Nephron (organoid): Measurements from ENCODE around the gene MEGF6.
"Not testable (repeated sequence)": the region's sequence is repeated elsewhere in the genome, so short reads cannot be mapped to it uniquely, and the experiment has no call there.

Source experiments
- H3K27ac Mint-ChIP-seq, 3 experiments: 2 replicates each; pipeline ENCODE4 v1.8.0; 2020; ENCODE audit warnings: mixed read lengths in 3 of 3, mild to moderate bottlenecking in 2 of 3, moderate library complexity in 1 of 3
- H3K27me3 Mint-ChIP-seq: 2 replicates; pipeline ENCODE4 v1.8.0; 2021; ENCODE audit warnings: low read depth, mild to moderate bottlenecking, moderate library complexity, mixed read lengths
- H3K36me3 Mint-ChIP-seq: 2 replicates; pipeline ENCODE4 v1.8.0; 2020; ENCODE audit warnings: low read depth, mixed read lengths
- H3K4me1 Mint-ChIP-seq: 2 replicates; pipeline ENCODE4 v1.8.0; 2020; ENCODE audit warnings: mixed read lengths
- H3K4me3 Mint-ChIP-seq, 3 experiments: 2 replicates each; pipeline ENCODE4 v1.8.0; 2020; ENCODE audit warnings: mild to moderate bottlenecking in 3 of 3, mixed read lengths in 3 of 3, moderate library complexity in 2 of 3
- H3K9me3 Mint-ChIP-seq: 2 replicates; pipeline ENCODE4 v1.8.0; 2020; ENCODE audit warnings: mixed read lengths
- TF ChIP-seq, protein P1 (sequence below), 3 experiments: fragments of 200-600 bp; sonication (generic); IDR thresholded peaks; one replicate each; pipeline ENCODE4 v1.5.0; 2021; ENCODE audit warnings: antibody characterized with exemption in 3 of 3; ENCODE audit not compliant: unreplicated experiment in 3 of 3

Gene MEGF6

DNA sequence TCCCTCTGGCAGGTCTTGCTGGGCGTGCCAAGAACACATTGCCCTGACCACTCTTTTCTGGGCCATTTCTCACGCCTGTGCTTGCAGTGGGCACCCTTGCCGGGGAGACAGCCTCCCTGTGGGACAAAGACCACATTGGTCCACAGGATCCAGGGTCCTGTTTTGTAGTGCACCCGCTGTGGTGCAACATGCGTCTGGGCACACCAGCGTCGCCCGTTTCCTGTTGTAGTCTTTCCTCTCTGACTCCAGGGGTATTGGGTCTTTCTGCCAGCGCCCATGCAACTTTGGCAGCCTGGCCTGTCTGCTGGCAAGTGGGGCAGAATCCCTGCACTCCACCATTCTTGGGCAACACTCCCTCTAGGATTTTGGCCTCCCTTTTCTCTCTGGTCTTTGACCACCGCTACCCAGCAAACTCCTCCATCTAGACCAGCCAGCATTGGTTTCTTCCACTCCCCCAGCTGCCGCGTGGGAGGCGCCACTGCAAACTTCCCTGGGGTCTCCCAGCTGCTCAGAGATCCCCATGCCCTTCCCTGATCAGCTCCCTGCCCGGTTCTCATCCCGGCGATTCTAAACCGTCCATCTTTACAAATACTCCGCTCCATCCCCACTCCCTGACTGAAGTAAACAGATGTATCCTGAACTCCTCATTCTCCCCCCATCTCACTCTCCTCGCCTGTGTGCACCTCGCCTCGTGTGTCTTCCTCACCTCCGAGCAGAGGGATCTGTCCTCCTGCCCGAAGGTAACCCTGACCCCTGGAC lies 12.3 kb upstream of the MEGF6 start:
- peaks cover 20% of the 10 kb centered on the region for H3K27me3 Mint-ChIP-seq
- no peak overlapping the region for H3K27ac Mint-ChIP-seq
- peak overlapping the region; percentile 95 to 100 (median 97) for H3K4me3 Mint-ChIP-seq
- H3K4me1 Mint-ChIP-seq = peaks cover 31% of the 10 kb centered on the region
- peaks cover 5% of the 10 kb centered on the region for H3K36me3 Mint-ChIP-seq
- no peaks in the 10 kb centered on the region for H3K9me3 Mint-ChIP-seq
- TF ChIP-seq, protein P1, sequence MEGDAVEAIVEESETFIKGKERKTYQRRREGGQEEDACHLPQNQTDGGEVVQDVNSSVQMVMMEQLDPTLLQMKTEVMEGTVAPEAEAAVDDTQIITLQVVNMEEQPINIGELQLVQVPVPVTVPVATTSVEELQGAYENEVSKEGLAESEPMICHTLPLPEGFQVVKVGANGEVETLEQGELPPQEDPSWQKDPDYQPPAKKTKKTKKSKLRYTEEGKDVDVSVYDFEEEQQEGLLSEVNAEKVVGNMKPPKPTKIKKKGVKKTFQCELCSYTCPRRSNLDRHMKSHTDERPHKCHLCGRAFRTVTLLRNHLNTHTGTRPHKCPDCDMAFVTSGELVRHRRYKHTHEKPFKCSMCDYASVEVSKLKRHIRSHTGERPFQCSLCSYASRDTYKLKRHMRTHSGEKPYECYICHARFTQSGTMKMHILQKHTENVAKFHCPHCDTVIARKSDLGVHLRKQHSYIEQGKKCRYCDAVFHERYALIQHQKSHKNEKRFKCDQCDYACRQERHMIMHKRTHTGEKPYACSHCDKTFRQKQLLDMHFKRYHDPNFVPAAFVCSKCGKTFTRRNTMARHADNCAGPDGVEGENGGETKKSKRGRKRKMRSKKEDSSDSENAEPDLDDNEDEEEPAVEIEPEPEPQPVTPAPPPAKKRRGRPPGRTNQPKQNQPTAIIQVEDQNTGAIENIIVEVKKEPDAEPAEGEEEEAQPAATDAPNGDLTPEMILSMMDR (IDR thresholded peaks at IDR 0.05; ENCODE audit: unreplicated experiment in 3 of 3) = no peak

- H3K27ac Mint-ChIP-seq, H3K9me3 Mint-ChIP-seq, H3K36me3 Mint-ChIP-seq: not testable (repeated sequence)
- H3K4me3 Mint-ChIP-seq = peak overlapping the region; percentile 95 to 100 (median 97)
- H3K4me1 Mint-ChIP-seq = peaks cover 36% of the 10 kb centered on the region
- H3K27me3 Mint-ChIP-seq = peaks cover 26% of the 10 kb centered on the region
Observed at GRCh38 chr1:3622102-3622501, 10.8 kb upstream of the MEGF6 start.

DNA sequence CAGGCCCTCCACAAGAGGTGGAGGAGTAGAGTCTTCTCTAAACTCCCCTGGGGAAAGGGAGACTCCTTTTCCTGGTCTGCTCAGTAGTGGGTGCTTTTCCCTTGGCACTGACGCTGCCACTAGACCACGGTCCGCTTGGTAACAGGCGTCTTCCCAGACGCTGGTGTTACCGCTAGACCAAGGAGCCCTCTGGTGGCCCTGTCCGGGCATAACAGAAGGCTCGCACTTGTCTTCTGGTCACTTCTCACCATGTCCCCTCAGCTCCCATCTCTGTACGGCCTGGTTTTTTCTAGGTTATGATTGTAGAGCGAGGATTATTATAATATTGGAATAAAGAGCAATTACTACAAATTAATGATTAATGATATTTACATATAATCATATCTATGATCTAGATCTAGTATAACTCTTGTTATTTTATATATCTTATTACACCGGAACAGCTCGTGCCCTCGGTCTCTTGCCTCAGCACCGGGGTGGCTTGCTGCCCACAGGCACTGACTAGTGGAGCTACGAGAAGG lies 9.9 kb upstream of the MEGF6 start:
- not testable (repeated sequence) for H3K36me3 Mint-ChIP-seq, H3K9me3 Mint-ChIP-seq, H3K27ac Mint-ChIP-seq
- TF ChIP-seq, protein P1 (IDR thresholded peaks at IDR 0.05; ENCODE audit: unreplicated experiment in 3 of 3) = peak; percentile 52 to 73 (median 62)
- peaks cover 36% of the 10 kb centered on the region for H3K4me1 Mint-ChIP-seq
- H3K4me3 Mint-ChIP-seq = peak overlapping the region; percentile 66 to 97 (median 77)
- H3K27me3 Mint-ChIP-seq = peaks cover 33% of the 10 kb centered on the region

- peaks cover 38% of the 10 kb centered on the region for H3K27me3 Mint-ChIP-seq
- no peak overlapping the region for H3K27ac Mint-ChIP-seq
- TF ChIP-seq, protein P1 (IDR thresholded peaks at IDR 0.05; ENCODE audit: unreplicated experiment in 3 of 3) = no peak
- peaks cover 35% of the 10 kb centered on the region for H3K4me1 Mint-ChIP-seq
- no peaks in the 10 kb centered on the region for H3K36me3 Mint-ChIP-seq
- no peaks in the 10 kb centered on the region for H3K9me3 Mint-ChIP-seq
- no peak overlapping the region for H3K4me3 Mint-ChIP-seq
Observed at GRCh38 chr1:3620708-3621107, 9.4 kb upstream of the MEGF6 start.

DNA sequence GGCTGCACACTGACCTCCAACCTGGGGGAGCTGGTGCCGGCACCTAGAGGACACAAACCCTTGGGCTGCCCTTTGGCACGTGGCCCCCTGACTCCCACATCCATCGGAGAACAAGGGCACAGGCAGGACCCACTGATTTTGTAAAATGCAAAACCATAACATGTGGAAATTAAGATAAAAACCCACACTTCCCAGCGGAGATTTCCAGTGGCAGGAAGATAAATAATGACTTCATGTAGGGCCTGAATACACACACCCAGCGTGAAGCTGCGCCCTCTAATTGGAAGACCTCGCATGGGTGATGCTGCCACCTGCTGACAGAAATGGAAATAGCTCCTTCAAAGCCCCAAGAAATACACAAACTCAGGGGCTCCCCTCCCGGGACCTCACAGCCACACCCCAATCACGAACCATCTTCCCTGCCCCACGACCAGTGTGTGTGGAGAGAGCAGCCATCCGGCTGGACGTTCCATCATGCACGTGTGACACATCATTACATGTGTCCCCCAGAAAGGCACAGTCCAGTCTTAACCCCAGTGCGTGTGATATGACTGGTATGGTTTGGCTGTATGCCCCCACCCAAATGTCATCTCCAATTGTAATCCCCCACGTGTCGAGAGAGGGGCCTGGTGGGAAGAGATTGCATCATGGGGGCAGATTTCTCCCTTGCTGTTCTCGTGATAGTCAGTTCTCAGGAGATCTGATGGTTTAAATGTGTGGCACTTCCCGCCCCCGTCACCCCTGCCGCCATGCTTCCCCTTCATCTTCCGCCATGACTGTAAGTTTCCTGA lies 7.8 kb upstream of the MEGF6 start:
- Mint-ChIP-seq H3K4me1 (peaks cover 40% of the 10 kb centered on the region), H3K27me3 (peaks cover 46% of the 10 kb centered on the region), H3K9me3 (no peaks in the 10 kb centered on the region), H3K4me3 (peak overlapping the region in 1 of 3 experiments; percentile 7), H3K36me3 (no peaks in the 10 kb centered on the region), H3K27ac (no peak overlapping the region)
- TF ChIP-seq, protein P1 (IDR thresholded peaks at IDR 0.05; ENCODE audit: unreplicated experiment in 3 of 3) = peak; percentile 82 to 85 (median 84)

DNA sequence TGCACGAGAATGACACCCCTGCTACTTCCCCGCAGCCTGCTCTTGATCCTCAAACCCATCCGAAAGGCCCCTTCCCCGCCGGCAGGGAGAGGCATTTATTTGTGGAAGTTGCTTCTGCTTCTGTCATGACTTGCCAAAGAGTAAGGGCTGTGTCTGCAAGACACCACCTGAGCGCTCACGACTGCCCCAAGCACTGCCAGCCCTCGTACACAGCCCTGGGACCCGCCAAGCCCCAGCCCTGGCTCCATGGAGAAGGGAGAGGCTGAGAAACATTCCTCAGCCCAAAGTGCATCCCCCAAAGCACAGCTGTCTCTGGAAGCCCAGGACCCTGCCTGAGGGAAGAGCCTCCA lies 7.2 kb upstream of the MEGF6 start:
- Mint-ChIP-seq H3K4me1 (peaks cover 40% of the 10 kb centered on the region), H3K27me3 (peaks cover 52% of the 10 kb centered on the region), H3K9me3 (no peaks in the 10 kb centered on the region), H3K36me3 (no peaks in the 10 kb centered on the region), H3K4me3 (no peak overlapping the region), H3K27ac (no peak overlapping the region)
- TF ChIP-seq, protein P1 (IDR thresholded peaks at IDR 0.05; ENCODE audit: unreplicated experiment in 3 of 3) = no peak
